DMS53 (cell line): ENCODE results near the gene CHD2.
"Not testable (repeated sequence)": the region's sequence is repeated elsewhere in the genome, so short reads cannot be mapped to it uniquely, and the experiment has no call there.

ENCODE experiments used
- DNase-seq: peaks from one replicate; lab custom pipeline; 2025; lab: John Stamatoyannopoulos, UW

CHD2 gene

GRCh38 chr15:93019090-93019489, 119.0 kb downstream of the CHD2 start:
- DNase-seq = no peak

DNA sequence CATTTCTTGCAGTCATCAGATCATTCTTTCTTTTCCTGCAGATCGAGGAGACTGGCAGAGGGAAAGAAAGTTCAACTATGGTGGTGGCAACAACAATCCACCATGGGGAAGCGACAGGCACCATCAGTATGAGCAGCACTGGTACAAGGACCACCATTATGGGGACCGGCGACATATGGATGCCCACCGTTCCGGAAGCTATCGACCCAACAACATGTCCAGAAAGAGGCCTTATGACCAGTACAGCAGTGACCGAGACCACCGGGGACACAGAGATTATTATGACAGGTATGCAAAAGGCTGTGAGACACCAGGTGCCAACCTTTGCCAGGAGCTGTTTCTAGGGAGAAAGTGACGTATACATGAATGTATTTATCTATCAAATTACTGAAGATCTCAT, 119.8 kb downstream of the CHD2 start:
- DNase-seq = no peak

GRCh38 chr15:93020976-93021772, 121.0 kb downstream of the CHD2 start:
- no peak for DNase-seq

DNA sequence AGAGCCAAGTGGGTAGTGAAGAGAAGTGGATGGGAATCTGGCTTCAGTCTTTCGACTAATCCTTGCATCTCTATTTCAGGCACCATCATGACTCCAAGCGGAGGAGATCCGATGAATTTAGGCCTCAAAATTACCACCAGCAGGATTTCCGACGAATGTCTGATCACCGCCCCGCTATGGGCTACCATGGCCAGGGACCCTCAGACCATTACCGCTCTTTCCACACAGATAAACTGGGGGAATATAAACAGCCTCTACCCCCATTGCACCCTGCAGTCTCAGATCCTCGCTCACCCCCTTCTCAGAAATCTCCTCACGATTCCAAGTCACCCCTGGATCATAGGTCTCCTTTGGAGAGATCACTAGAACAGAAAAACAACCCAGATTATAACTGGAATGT, 124.2 kb downstream of the CHD2 start:
- DNase-seq = no peak

GRCh38 chr15:93024716-93025624, 124.8 kb downstream of the CHD2 start:
- no peak for DNase-seq

DNA sequence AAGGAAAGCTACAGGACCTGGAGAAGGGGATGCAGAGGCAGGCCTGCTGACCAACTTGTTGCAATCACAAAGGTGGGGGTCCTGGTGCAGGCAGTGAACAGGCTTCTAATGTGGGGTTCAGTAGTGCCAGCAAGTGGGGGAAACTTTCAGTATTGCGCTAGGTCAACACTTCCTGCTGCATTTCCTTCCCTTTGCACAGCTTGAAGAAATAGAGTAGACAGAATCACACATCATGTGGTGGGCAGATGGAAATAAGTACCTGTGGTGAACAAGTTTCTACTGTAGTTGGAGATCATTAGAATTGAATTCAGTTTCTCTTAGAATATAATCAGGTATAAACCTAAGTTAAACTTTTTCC, 125.5 kb downstream of the CHD2 start:
- DNase-seq = no peak

- DNase-seq = no peak
Observed at GRCh38 chr15:93026380-93026817, 126.3 kb downstream of the CHD2 start.

GRCh38 chr15:93027413-93027812, 127.3 kb downstream of the CHD2 start:
- no peak for DNase-seq

GRCh38 chr15:93028111-93028631, 128.0 kb downstream of the CHD2 start:
- no peak for DNase-seq

- DNase-seq = peak; percentile 7
Observed at GRCh38 chr15:93028632-93029213, 128.6 kb downstream of the CHD2 start.

- DNase-seq = no peak
Observed at GRCh38 chr15:93029214-93029835, 129.2 kb downstream of the CHD2 start.

DNA sequence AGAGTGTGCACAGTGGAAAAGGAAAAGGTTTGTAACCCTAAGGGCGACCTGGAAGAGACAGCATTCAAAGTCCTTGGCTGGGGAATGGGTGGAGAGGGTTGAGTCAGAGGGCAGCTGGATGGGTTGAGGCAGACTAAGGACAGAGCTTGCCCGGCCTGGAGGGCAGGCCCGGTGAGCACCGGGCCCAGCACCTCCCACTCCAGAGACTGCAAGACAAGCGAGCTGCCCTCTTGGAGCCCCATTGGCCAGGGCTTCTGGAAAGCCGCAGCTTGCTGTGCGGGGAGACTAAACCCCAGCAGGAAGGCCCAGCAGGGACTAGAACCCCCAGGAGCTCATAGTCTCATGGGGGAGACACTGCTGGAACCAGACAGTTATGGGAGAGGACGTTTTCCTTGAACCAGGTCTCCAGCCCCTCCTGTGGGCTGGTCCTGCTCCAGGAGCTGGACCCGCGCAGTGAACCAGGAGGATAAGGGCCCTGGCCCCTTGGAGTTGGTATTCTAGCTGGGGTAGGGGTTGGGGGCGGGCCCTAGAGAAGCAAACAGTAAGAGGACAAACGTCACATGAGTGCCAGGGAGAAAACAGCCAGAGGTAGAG, 129.8 kb downstream of the CHD2 start:
- peak; percentile 63 for DNase-seq

- peak; percentile 67 for DNase-seq
Observed at GRCh38 chr15:93030430-93031102, 130.4 kb downstream of the CHD2 start.

- DNase-seq = no peak
Observed at GRCh38 chr15:93031103-93031464, 131.0 kb downstream of the CHD2 start.

DNA sequence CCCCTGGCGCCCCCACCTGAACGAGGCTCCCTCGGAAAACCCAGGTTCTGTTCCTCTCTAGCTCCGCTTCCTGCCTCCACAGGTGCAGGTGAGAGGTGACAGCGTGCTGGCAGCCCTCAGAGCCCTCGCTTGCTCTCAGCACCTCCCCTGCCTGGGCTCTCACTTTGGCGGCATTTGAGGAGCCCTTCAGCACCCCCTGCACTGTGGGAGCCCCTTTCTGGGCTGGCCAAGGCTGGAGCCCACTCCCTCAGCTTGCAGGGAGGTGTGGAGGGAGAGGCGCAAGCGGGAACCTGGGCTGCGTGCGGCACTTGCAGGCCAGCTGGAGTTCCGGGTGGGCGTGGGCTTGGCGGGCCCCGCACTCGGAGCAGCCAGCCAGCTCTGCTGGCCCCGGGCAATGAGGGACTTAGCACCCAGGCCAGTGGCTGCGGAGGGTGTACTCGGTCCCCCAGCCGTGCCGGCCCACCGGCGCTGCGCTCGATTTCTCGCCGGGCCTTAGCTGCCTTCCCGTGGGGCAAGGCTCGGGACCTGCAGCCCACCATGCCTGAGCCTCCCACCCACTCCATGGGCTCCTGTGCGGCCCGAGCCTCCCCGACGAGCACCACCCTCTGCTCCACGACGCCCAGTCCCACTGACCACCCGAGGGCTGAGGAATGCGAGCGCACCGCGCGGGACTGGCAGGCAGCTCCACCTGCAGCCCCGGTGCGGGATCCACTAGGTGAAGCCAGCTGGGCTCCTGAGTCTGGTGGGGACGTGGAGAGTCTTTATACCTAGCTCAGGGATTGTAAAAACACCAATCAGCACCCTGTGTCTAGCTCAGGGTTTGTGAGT, 131.6 kb downstream of the CHD2 start:
- not testable (repeated sequence) for DNase-seq

- not testable (repeated sequence) for DNase-seq
Observed at GRCh38 chr15:93032515-93033206, 132.5 kb downstream of the CHD2 start.

DNA sequence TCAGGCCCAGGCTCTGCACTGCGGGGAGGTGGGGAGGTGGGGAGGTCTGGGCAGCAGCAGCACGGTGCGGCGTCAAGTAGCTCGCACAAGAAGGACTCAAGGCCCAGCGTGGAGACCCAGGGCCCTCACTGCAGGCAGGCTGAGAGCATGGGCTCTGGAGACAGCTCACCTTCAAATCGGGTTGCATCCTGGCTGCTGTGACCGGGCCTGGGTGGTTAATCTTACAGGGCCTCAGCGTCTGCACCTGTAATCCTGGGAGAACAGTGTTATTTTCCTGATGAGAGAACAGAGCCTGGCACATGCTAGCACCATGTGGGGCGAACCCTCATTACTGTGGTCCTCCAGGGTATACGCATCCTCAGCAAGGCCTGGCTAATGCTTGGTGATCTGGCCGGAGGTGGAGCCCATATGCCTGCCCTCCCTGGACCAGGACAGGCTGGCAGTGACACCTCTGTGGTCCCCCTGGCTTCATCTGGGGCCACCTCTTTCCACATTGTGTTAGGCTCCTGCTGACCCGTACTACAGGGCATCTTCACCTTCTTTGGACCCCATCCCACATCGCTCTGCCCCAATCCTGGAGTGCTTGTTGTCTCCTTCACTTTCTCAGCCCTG, 133.4 kb downstream of the CHD2 start:
- no peak for DNase-seq

DNA sequence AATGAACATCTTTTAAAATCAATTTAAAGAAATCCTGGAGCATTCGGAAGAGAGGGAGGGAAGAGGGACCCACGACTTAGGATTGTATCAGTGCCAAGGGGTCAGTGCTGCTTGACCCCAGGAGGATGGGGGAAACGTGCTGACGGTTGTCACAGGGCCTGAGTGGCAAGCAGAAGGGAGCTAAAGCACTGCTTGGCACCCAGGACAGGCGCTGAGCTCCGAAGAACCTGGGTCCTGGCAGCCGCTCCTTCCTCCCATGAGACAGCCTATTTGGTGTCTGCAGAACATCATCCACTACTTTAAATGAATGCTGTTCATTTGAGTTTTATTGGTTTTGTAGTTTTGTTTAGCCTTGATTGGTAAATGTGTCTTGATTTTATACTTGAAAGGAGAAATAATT, 134.4 kb downstream of the CHD2 start:
- no peak for DNase-seq
